CD4-positive, alpha-beta memory T cell (primary cell): ENCODE results near the gene ZBTB32. TPM values are rescaled to one million over a fixed set of nuclear protein-coding genes. Genes with fewer than 3 reads are reported as not detected.

ENCODE experiments used
- CTCF ChIA-PET: fragments of 350-600 bp; sonication (Branson Sonifier 250); formaldehyde crosslinking; loops from one replicate; lab custom pipeline; 2021; ENCODE audit warnings: inconsistent platforms; ENCODE audit not compliant: partially characterized antibody; lab: Charles Lee
- POLR2A ChIA-PET: fragments of 350-600 bp; sonication (Branson Sonifier 250); formaldehyde crosslinking; loops from one replicate; lab custom pipeline; 2021; ENCODE audit not compliant: partially characterized antibody; lab: Charles Lee
- DNase-seq, 5 donors: peaks; one replicate each; pipeline versions ENCODE4 v3.0.0 to v3.0.0-alpha.2; 2020 to 2022; ENCODE audit warnings: mixed read lengths in 1 of 5
- H3K27ac ChIP-seq: one replicate; pipeline ENCODE4 v1.7.0; 2013; ENCODE audit warnings: low read depth, low read length
- H3K27me3 ChIP-seq: 2 replicates; pipeline ENCODE4 v1.7.0; 2013; ENCODE audit warnings: mild to moderate bottlenecking, low read length, moderate library complexity; ENCODE audit not compliant: insufficient read depth
- H3K36me3 ChIP-seq: 2 replicates; pipeline ENCODE4 v1.7.0; 2013; ENCODE audit warnings: mild to moderate bottlenecking, low read length, moderate library complexity; ENCODE audit not compliant: insufficient read depth
- H3K4me1 ChIP-seq: 2 replicates; pipeline ENCODE4 v1.7.0; 2013; ENCODE audit warnings: mild to moderate bottlenecking, low read length, moderate library complexity; ENCODE audit not compliant: insufficient read depth
- H3K4me3 ChIP-seq, 2 donors: one replicate each; pipeline ENCODE4 v1.7.0; 2013; ENCODE audit warnings: low read length in 2 of 2, mild to moderate bottlenecking in 1 of 2
- H3K9me3 ChIP-seq, 2 donors: one replicate each; pipeline ENCODE4 v1.7.0; 2013; ENCODE audit warnings: low read length in 2 of 2, control low read depth in 1 of 2; ENCODE audit not compliant: control insufficient read depth in 1 of 2
- H3K27ac Mint-ChIP-seq, 7 donors: one replicate each; pipeline ENCODE4 v1.8.0; 2020 to 2021; ENCODE audit warnings: mixed read lengths in 7 of 7, mild to moderate bottlenecking in 6 of 7, inconsistent platforms in 3 of 7, moderate library complexity in 3 of 7
- H3K27me3 Mint-ChIP-seq, 2 donors: one replicate each; pipeline ENCODE4 v1.8.0; 2020 to 2021; ENCODE audit warnings: mixed read lengths in 2 of 2
- H3K36me3 Mint-ChIP-seq, 2 donors: one replicate each; pipeline ENCODE4 v1.8.0; 2020 to 2021; ENCODE audit warnings: mixed read lengths in 2 of 2, inconsistent platforms in 1 of 2, mild to moderate bottlenecking in 1 of 2
- H3K4me1 Mint-ChIP-seq, 4 donors: one replicate each; pipeline ENCODE4 v1.8.0; 2020 to 2021; ENCODE audit warnings: mixed read lengths in 4 of 4, mild to moderate bottlenecking in 1 of 4
- H3K4me3 Mint-ChIP-seq, 8 donors: one replicate each; pipeline ENCODE4 v1.8.0; 2020 to 2021; ENCODE audit warnings: mixed read lengths in 8 of 8, mild to moderate bottlenecking in 7 of 8, moderate library complexity in 6 of 8, inconsistent platforms in 3 of 8
- H3K9me3 Mint-ChIP-seq, 8 donors: one replicate each; pipeline ENCODE4 v1.8.0; 2020 to 2021; ENCODE audit warnings: mixed read lengths in 8 of 8, mild to moderate bottlenecking in 5 of 8, inconsistent platforms in 3 of 8, moderate library complexity in 1 of 8
- intact Hi-C: fragments of 100-400 bp; cut with micrococcal nuclease; formaldehyde crosslinking; loops from one replicate; pipeline ENCODE4 v1.15.1; 2023
- polyA plus RNA-seq, 2 donors: library from polyadenylated mRNA; unstranded; fragments of 300-500 nt; fragmentation: Illumina TruSeq; gene quantifications; one replicate each; pipeline ENCODE4 v1.2.3, GENCODE V29; 2021
- total RNA-seq, 2 experiments: library from RNA; stranded (reverse); gene quantifications; one replicate each; pipeline ENCODE4 v1.2.3, GENCODE V29; 2021

Gene ZBTB32
- total and polyA plus RNA-seq, 4 experiments from 2014 or later, result 0.45 to 0.50 (median 0.49) TPM; not detected in 1

- Mint-ChIP-seq H3K27ac (peak overlapping the region in 1 of 7 donors; percentile 46), H3K9me3 (no peaks in the 10 kb centered on the region), H3K4me1 (peaks cover 3 to 10% (median 7%) of the 10 kb centered on the region in 4 donors), H3K4me3 (no peak overlapping the region), H3K27me3 (no peaks in the 10 kb centered on the region), H3K36me3 (peaks cover 59 to 76% of the 10 kb centered on the region in 2 donors)
- H3K9me3 ChIP-seq, result no peaks in the 10 kb centered on the region
- H3K27me3 ChIP-seq, result no peaks in the 10 kb centered on the region
- H3K4me1 ChIP-seq, result no peaks in the 10 kb centered on the region
- DNase-seq, result no peak
- ChIA-PET POLR2A (interaction anchor here (4.1 kb wide), 1 partner anchor 10 kb away, joined by 19 read pairs; no protein-coding TSS in a partner anchor), CTCF (interaction anchor here (1.3 kb wide), 1 partner anchor 13 kb away, joined by 3 read pairs; the partner anchor contains the start of gene IGFLR1)
- H3K27ac ChIP-seq, result no peak overlapping the region
- intact Hi-C loops, result no loop called here
- no peak overlapping the region for H3K4me3 ChIP-seq
- H3K36me3 ChIP-seq, result peaks cover 89% of the 10 kb centered on the region
Observed at GRCh38 chr19:35729763-35730162, 25.4 kb downstream of the ZBTB32 start.

- H3K4me1 ChIP-seq, result no peaks in the 10 kb centered on the region
- intact Hi-C loops, result no loop called here
- no peaks in the 10 kb centered on the region for H3K27me3 ChIP-seq
- H3K4me3 ChIP-seq, result no peak overlapping the region
- Mint-ChIP-seq H3K27ac (peak overlapping the region in 2 of 7 donors; percentile 48 to 77), H3K4me1 (peaks cover 3 to 12% (median 7%) of the 10 kb centered on the region in 4 donors), H3K4me3 (no peak overlapping the region), H3K9me3 (no peaks in the 10 kb centered on the region), H3K27me3 (no peaks in the 10 kb centered on the region), H3K36me3 (peaks cover 54 to 75% of the 10 kb centered on the region in 2 donors)
- ChIA-PET POLR2A (interaction anchor here (4.1 kb wide), 1 partner anchor 10 kb away, joined by 19 read pairs; no protein-coding TSS in a partner anchor), CTCF (no interaction called here)
- peaks cover 85% of the 10 kb centered on the region for H3K36me3 ChIP-seq
- H3K27ac ChIP-seq, result no peak overlapping the region
- no peaks in the 10 kb centered on the region for H3K9me3 ChIP-seq
- no peak for DNase-seq
Observed at GRCh38 chr19:35730326-35730725, 26.0 kb downstream of the ZBTB32 start.

- Mint-ChIP-seq H3K27me3 (no peaks in the 10 kb centered on the region), H3K27ac (peak overlapping the region in 3 of 7 donors; percentile 29 to 81 (median 43)), H3K36me3 (peaks cover 48 to 73% of the 10 kb centered on the region in 2 donors), H3K4me3 (no peak overlapping the region), H3K4me1 (peaks cover 4 to 17% (median 9%) of the 10 kb centered on the region in 4 donors), H3K9me3 (no peaks in the 10 kb centered on the region)
- no peak overlapping the region for H3K4me3 ChIP-seq
- CTCF ChIA-PET, result no interaction called here
- no peaks in the 10 kb centered on the region for H3K27me3 ChIP-seq
- no peak for DNase-seq
- POLR2A ChIA-PET, result interaction anchor here (1.2 to 4.1 kb wide), 3 partner anchors 9 to 23 kb away, joined by 3 to 19 read pairs (median 4); partner anchors contain the start of gene KMT2B
- H3K36me3 ChIP-seq, result peaks cover 75% of the 10 kb centered on the region
- peaks cover 3% of the 10 kb centered on the region for H3K4me1 ChIP-seq
- no peak overlapping the region for H3K27ac ChIP-seq
- H3K9me3 ChIP-seq, result no peaks in the 10 kb centered on the region
- intact Hi-C loops, result no loop called here
Observed at GRCh38 chr19:35731353-35731752, 27.0 kb downstream of the ZBTB32 start.

GRCh38 chr19:35731779-35732405, 27.5 kb downstream of the ZBTB32 start:
- intact Hi-C loops, result no loop called here

GRCh38 chr19:35732540-35733179, 28.3 kb downstream of the ZBTB32 start:
- H3K27ac ChIP-seq, result no peak overlapping the region
- Mint-ChIP-seq H3K4me3 (no peak overlapping the region), H3K9me3 (no peaks in the 10 kb centered on the region), H3K27me3 (no peaks in the 10 kb centered on the region), H3K36me3 (peaks cover 42 to 74% of the 10 kb centered on the region in 2 donors), H3K4me1 (peaks cover 6 to 24% (median 19%) of the 10 kb centered on the region in 4 donors), H3K27ac (no peak overlapping the region)
- H3K27me3 ChIP-seq, result no peaks in the 10 kb centered on the region
- ChIA-PET CTCF (no interaction called here), POLR2A (interaction anchor here (1.2 kb wide), 1 partner anchor 14 kb away, joined by 4 read pairs; the partner anchor contains the start of gene KMT2B)
- H3K9me3 ChIP-seq, result no peaks in the 10 kb centered on the region
- H3K4me3 ChIP-seq, result no peak overlapping the region
- DNase-seq, result peak in 1 of 5 donors; percentile 28
- H3K36me3 ChIP-seq, result peaks cover 64% of the 10 kb centered on the region
- intact Hi-C loops, result no loop called here
- H3K4me1 ChIP-seq, result peaks cover 15% of the 10 kb centered on the region

More at GRCh38 chr19:35731779-35732405, 27.5 kb downstream of the ZBTB32 start:
- Histone ChIP-seq H3K9me3 (no peaks in the 10 kb centered on the region), H3K4me1 (peaks cover 7% of the 10 kb centered on the region), H3K36me3 (peaks cover 70% of the 10 kb centered on the region), H3K27me3 (no peaks in the 10 kb centered on the region), H3K4me3 (no peak overlapping the region), H3K27ac (no peak overlapping the region)
- DNase-seq, result no peak
- Mint-ChIP-seq H3K36me3 (peaks cover 45 to 73% of the 10 kb centered on the region in 2 donors), H3K27ac (no peak overlapping the region), H3K27me3 (no peaks in the 10 kb centered on the region), H3K9me3 (no peaks in the 10 kb centered on the region), H3K4me3 (no peak overlapping the region), H3K4me1 (peaks cover 6 to 17% (median 13%) of the 10 kb centered on the region in 4 donors)
- ChIA-PET POLR2A (interaction anchor here (1.2 kb wide), 2 partner anchors 14 to 22 kb away, joined by 3 to 4 read pairs; partner anchors contain the start of gene KMT2B), CTCF (no interaction called here)

GRCh38 chr19:35733180-35734125, 29.1 kb downstream of the ZBTB32 start:
- no peaks in the 10 kb centered on the region for H3K9me3 Mint-ChIP-seq
- peak in 1 of 5 donors; percentile 25 for DNase-seq
- intact Hi-C loops, result no loop called here
- H3K9me3 ChIP-seq, result no peaks in the 10 kb centered on the region
- CTCF ChIA-PET, result no interaction called here
- H3K4me1 Mint-ChIP-seq, result peaks cover 6 to 26% (median 19%) of the 10 kb centered on the region in 4 donors
- POLR2A ChIA-PET, result interaction anchor here (0.6 to 4.2 kb wide), 4 partner anchors 11 to 71 kb away, joined by 3 to 13 read pairs (median 3); partner anchors contain the start of genes LIN37, PSENEN and U2AF1L4
- H3K4me3 ChIP-seq, result no peak overlapping the region
- H3K27me3 ChIP-seq, result no peaks in the 10 kb centered on the region
- H3K27me3 Mint-ChIP-seq, result no peaks in the 10 kb centered on the region
- peaks cover 37 to 69% of the 10 kb centered on the region in 2 donors for H3K36me3 Mint-ChIP-seq
- peaks cover 64% of the 10 kb centered on the region for H3K36me3 ChIP-seq
- no peak overlapping the region for H3K4me3 Mint-ChIP-seq
- peak overlapping the region in 5 of 7 donors; percentile 42 to 75 (median 52) for H3K27ac Mint-ChIP-seq
- H3K4me1 ChIP-seq, result peaks cover 15% of the 10 kb centered on the region
- no peak overlapping the region for H3K27ac ChIP-seq
